H1 (cell line): ENCODE measurements around the gene PTX4. TPM values are rescaled to one million over a fixed set of nuclear protein-coding genes. Genes with fewer than 3 reads are reported as not detected.
A peak's percentile ranks its signal among the peaks of the same experiment; 100 is the strongest.

Source experiments
- CTCF ChIA-PET: fragments of 300-600 bp; sonication (Branson Sonifier 250); formaldehyde crosslinking; loops from one replicate; lab custom pipeline; 2021; ENCODE audit not compliant: partially characterized antibody; lab: Charles Lee
- POLR2A ChIA-PET: fragments of 300-600 bp; sonication (Branson Sonifier 250); formaldehyde crosslinking; loops from one replicate; lab custom pipeline; 2021; ENCODE audit warnings: inconsistent platforms; ENCODE audit not compliant: partially characterized antibody; lab: Charles Lee
- DNase-seq, 2 experiments: peaks; one replicate each; pipeline versions ENCODE4 v3.0.0 to v3.0.0-alpha.2; 2010 to 2022; ENCODE audit warnings: low spot score in 2 of 2, low read depth in 1 of 2, mixed read lengths in 1 of 2
- FAIRE-seq: peaks from 2 replicates; lab custom pipeline; 2011; peaks lifted over from hg19 to GRCh38; lab: Jason Lieb, UNC
- H2AFZ ChIP-seq: 2 replicates; pipeline ENCODE4 v1.8.1; 2012; ENCODE audit warnings: low read length, inconsistent platforms
- H2AK5ac ChIP-seq: 2 replicates; pipeline ENCODE4 v1.6.1; 2013; ENCODE audit warnings: low read depth, low read length
- H2BK120ac ChIP-seq: replicated peaks from 2 replicates; pipeline ENCODE3; 2013; ENCODE audit warnings: low read depth, low read length, inconsistent platforms
- H2BK12ac ChIP-seq: 2 replicates; pipeline ENCODE4 v1.6.1; 2013; ENCODE audit warnings: low read depth, low read length
- H2BK15ac ChIP-seq: 2 replicates; pipeline ENCODE4 v1.6.1; 2013; ENCODE audit warnings: low read length
- H2BK20ac ChIP-seq: 2 replicates; pipeline ENCODE4 v1.6.1; 2013; ENCODE audit warnings: low read length
- H2BK5ac ChIP-seq: 2 replicates; pipeline ENCODE4 v1.6.1; 2013; ENCODE audit warnings: low read depth, low read length
- H3K14ac ChIP-seq: 2 replicates; pipeline ENCODE4 v1.6.1; 2013; ENCODE audit warnings: inconsistent platforms; ENCODE audit not compliant: insufficient read length
- H3K18ac ChIP-seq: 2 replicates; pipeline ENCODE4 v1.6.1; 2013; ENCODE audit warnings: low read length; ENCODE audit errors: extremely low read depth
- H3K23ac ChIP-seq: 2 replicates; pipeline ENCODE4 v1.6.1; 2013; ENCODE audit warnings: inconsistent platforms; ENCODE audit not compliant: insufficient read length
- H3K23me2 ChIP-seq: 2 replicates; pipeline ENCODE4 v1.6.1; 2013; ENCODE audit warnings: low read depth, low read length
- H3K27ac ChIP-seq: 2 replicates; pipeline ENCODE4 v1.6.1; 2011; ENCODE audit warnings: low read depth, low read length, inconsistent platforms
- H3K27me3 ChIP-seq, 4 experiments: replicated peaks in 1 of 4; 1 replicate in 1 of 4; 2 replicates in 3 of 4; pipeline versions ENCODE4 v1.6.1 to v1.8.1; 2011 to 2013; ENCODE audit warnings: low read length in 3 of 4, mild to moderate bottlenecking in 3 of 4, inconsistent platforms in 2 of 4, mixed read lengths in 2 of 4, moderate library complexity in 1 of 4; ENCODE audit not compliant: control insufficient read depth in 3 of 4, insufficient read depth in 3 of 4; ENCODE audit errors: extremely low read depth in 1 of 4
- H3K36me3 ChIP-seq, 4 experiments: 2 replicates each; pipeline versions ENCODE4 v1.6.1 to v1.8.1; 2011 to 2013; ENCODE audit warnings: mild to moderate bottlenecking in 4 of 4, low read length in 3 of 4, moderate library complexity in 2 of 4, control low read depth in 1 of 4, inconsistent platforms in 1 of 4; ENCODE audit not compliant: insufficient read depth in 4 of 4, control insufficient read depth in 2 of 4
- H3K4ac ChIP-seq: replicated peaks from 2 replicates; pipeline ENCODE3; 2013; ENCODE audit warnings: low read length, low read depth, mixed read lengths, inconsistent platforms; ENCODE audit not compliant: insufficient read length
- H3K4me1 ChIP-seq, 4 experiments: replicated peaks in 1 of 4; 1 replicate in 1 of 4; 2 replicates in 3 of 4; pipeline versions ENCODE4 v1.6.1 to v1.8.1; 2011 to 2013; ENCODE audit warnings: low read length in 3 of 4, inconsistent platforms in 2 of 4, mixed read lengths in 1 of 4; ENCODE audit not compliant: insufficient read depth in 4 of 4, control insufficient read depth in 3 of 4
- H3K4me2 ChIP-seq, 2 experiments: 2 replicates each; pipeline versions ENCODE4 v1.6.1 to v1.8.1; 2011 to 2013; ENCODE audit warnings: low read depth in 2 of 2, low read length in 2 of 2, control low read depth in 1 of 2, inconsistent platforms in 1 of 2, mild to moderate bottlenecking in 1 of 2; ENCODE audit not compliant: insufficient read depth in 1 of 2
- H3K4me3 ChIP-seq, 4 experiments: fragments of 200-600, 300-600 bp in 1 of 4; sonication (generic), shearing (Covaris generic), sonication (Bioruptor Twin) in 1 of 4; 2 replicates each; pipeline versions ENCODE4 v1.5.1 to v1.8.1; 2011 to 2016; ENCODE audit warnings: low read length in 4 of 4, low read depth in 3 of 4, control low read depth in 2 of 4, inconsistent platforms in 2 of 4, mild to moderate bottlenecking in 2 of 4, mixed read lengths in 1 of 4, moderate library complexity in 1 of 4; ENCODE audit not compliant: insufficient read depth in 2 of 4; ENCODE audit errors: extremely low read depth in 1 of 4
- H3K56ac ChIP-seq: replicated peaks from 2 replicates; pipeline ENCODE3; 2013; ENCODE audit warnings: low read depth, mild to moderate bottlenecking, mixed read lengths, low read length, inconsistent platforms; ENCODE audit not compliant: insufficient read length
- H3K79me1 ChIP-seq: 2 replicates; pipeline ENCODE4 v1.6.1; 2013; ENCODE audit warnings: low read depth, low read length, control low read depth
- H3K79me2 ChIP-seq, 2 experiments: 2 replicates each; pipeline versions ENCODE4 v1.6.1 to v1.8.1; 2012 to 2013; ENCODE audit warnings: low read length in 2 of 2, mild to moderate bottlenecking in 2 of 2, inconsistent platforms in 1 of 2; ENCODE audit not compliant: insufficient read depth in 2 of 2, control insufficient read depth in 1 of 2
- H3K9ac ChIP-seq, 4 experiments: replicated peaks in 1 of 4; 1 replicate in 1 of 4; 2 replicates in 3 of 4; pipeline versions ENCODE4 v1.6.1 to v1.8.1; 2011 to 2013; ENCODE audit warnings: low read depth in 3 of 4, low read length in 3 of 4, control low read depth in 2 of 4, mild to moderate bottlenecking in 2 of 4, moderate library complexity in 2 of 4, inconsistent platforms in 1 of 4; ENCODE audit errors: extremely low read depth in 1 of 4
- H3K9me3 ChIP-seq, 2 experiments: 2 replicates each; pipeline versions ENCODE4 v1.6.1 to v1.8.1; 2012 to 2013; ENCODE audit warnings: mild to moderate bottlenecking in 2 of 2, moderate library complexity in 2 of 2, control low read depth in 1 of 2, inconsistent platforms in 1 of 2, low read depth in 1 of 2, low read length in 1 of 2, mixed read lengths in 1 of 2; ENCODE audit not compliant: insufficient read depth in 2 of 2
- H4K20me1 ChIP-seq, 2 experiments: replicated peaks in 1 of 2; 2 replicates each; pipeline versions ENCODE3 to v1.8.1; 2011 to 2013; ENCODE audit warnings: inconsistent platforms in 2 of 2, low read length in 2 of 2, mild to moderate bottlenecking in 1 of 2; ENCODE audit not compliant: insufficient read depth in 2 of 2, control insufficient read depth in 1 of 2
- H4K5ac ChIP-seq: 2 replicates; pipeline ENCODE4 v1.6.1; 2013; ENCODE audit warnings: low read length, low read depth, mixed read lengths, inconsistent platforms; ENCODE audit not compliant: insufficient read length
- H4K8ac ChIP-seq: 2 replicates; pipeline ENCODE4 v1.8.0; 2013; ENCODE audit warnings: mild to moderate bottlenecking, moderate library complexity, low read length, inconsistent platforms; ENCODE audit not compliant: insufficient read depth; ENCODE audit errors: extremely low read depth
- H4K91ac ChIP-seq: replicated peaks from 2 replicates; pipeline ENCODE3; 2013; ENCODE audit warnings: low read length, mixed read lengths, inconsistent platforms; ENCODE audit not compliant: insufficient read length
- CHD2 ChIP-seq: IDR thresholded peaks from 2 replicates; pipeline ENCODE4 v1.6.1; 2012; ENCODE audit warnings: low read length, improper control_type of control experiment
- HDAC6 ChIP-seq: IDR thresholded peaks from one replicate; pipeline ENCODE4 v1.7.1; 2012; ENCODE audit warnings: low read depth, mild to moderate bottlenecking, inconsistent platforms, low read length, moderate library complexity
- WGBS, 2 experiments: shearing (Covaris generic) in 1 of 2; methylation state at CpG; one replicate each; pipeline versions ENCODE4 v1.1.6 to v1.1.7; 2013 to 2015; ENCODE audit warnings: low lambda C conversion rate in 2 of 2, mixed read lengths in 2 of 2, inconsistent platforms in 1 of 2, low coverage in 1 of 2, missing lambda C conversion rate in 1 of 2; ENCODE audit not compliant: insufficient replicate concordance in 2 of 2, insufficient coverage in 1 of 2, insufficient read length in 1 of 2; ENCODE audit errors: extremely low coverage in 1 of 2, missing lambda C conversion rate in 1 of 2; 5-methylcytosine and 5-hydroxymethylcytosine counted together
- polyA plus RNA-seq, 7 experiments: library from polyadenylated mRNA; depleted of rRNA in 3 of 7; stranded (reverse) in 5 of 7; unstranded in 2 of 7; fragments of >200 nt in 5 of 7; fragments of 200-250 nt in 2 of 7; gene quantifications; 1 replicate in 5 of 7; 2 replicates in 1 of 7; 4 replicates in 1 of 7; pipeline versions ENCODE4 v1.2.1 to v1.2.3, GENCODE V29; 2011 to 2013; ENCODE audit warnings: missing spikeins in 2 of 7, mixed read lengths in 2 of 7
- total RNA-seq: library from RNA; stranded (reverse); fragmentation: NEBNext Ultra II Directional; extraction: Animal tissue kit (Norgen Biotek cat#: 25700); gene quantifications from 2 replicates; pipeline ENCODE4 v1.2.1, GENCODE V29; 2021
- TF ChIP-seq, protein P1 (sequence below): IDR thresholded peaks from 2 replicates; pipeline ENCODE4 v1.6.1; 2011; ENCODE audit warnings: low read length, improper control_type of control experiment

Gene PTX4
- total and polyA plus RNA-seq, 2 of the 8 experiments (the other 6 are each of a cell fraction or from before 2014, with no cell fraction given): not detected

DNA sequence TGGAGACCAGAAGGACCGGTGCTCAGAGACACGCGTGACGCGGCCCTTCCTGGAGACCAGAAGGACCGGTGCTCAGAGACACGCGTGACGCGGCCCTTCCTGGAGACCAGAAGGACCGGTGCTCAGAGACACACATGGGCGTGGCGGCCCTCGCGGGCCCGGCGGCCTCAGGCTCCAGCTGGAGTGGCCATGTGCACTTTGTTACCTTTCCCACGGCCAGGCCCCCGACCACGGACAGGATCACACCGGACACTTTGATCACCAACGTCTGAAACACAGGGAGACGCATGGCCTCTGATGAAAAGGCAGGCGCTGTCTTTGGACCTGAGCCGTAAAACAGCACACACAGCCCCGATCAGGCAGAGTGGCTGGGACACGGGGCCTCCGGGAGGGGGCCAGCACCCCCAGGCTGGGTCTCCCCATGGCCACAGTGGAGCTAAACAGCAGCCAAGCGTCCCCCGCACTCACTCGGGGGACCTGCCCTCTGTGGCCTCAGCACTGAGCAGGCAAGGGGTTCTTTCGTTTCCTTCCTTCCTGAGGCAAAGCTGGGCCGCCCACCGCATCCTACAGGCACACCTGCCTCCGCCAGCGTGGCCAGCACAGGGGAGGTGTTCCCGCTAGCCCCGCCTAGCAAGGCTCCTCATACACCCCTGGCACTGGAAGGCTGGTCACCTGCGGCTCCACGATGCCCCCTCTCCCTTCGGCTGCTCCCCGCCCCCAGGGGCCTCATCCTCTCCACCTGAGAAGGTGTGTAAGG, 31.1 kb downstream of the PTX4 start:
- Histone ChIP-seq H3K9me3 (no peaks in the 10 kb centered on the region), H2BK20ac (no peak overlapping the region), H3K56ac (no peak overlapping the region), H3K23ac (no peak overlapping the region), H3K27me3 (no peaks in the 10 kb centered on the region), H3K9ac (no peak overlapping the region), H2BK12ac (no peak overlapping the region), H3K79me1 (no peaks in the 10 kb centered on the region; the same call in 1 of the 2 replicates), H3K27ac (no peak overlapping the region), H3K79me2 (no peaks in the 10 kb centered on the region), H3K4ac (no peak overlapping the region), H2BK120ac (no peak overlapping the region), H4K20me1 (peaks cover 0 to 9% of the 10 kb centered on the region in 2 experiments), H2BK15ac (no peak overlapping the region), H4K8ac (peak overlapping the region; percentile 51; the same call in 1 of the 2 replicates), H3K4me2 (no peak overlapping the region), H2AK5ac (no peak overlapping the region), H4K5ac (no peak overlapping the region), H3K4me3 (no peak overlapping the region), H3K4me1 (no peaks in the 10 kb centered on the region), H2BK5ac (no peak overlapping the region), H3K14ac (no peak overlapping the region), H3K18ac (no peak overlapping the region), H3K36me3 (peaks cover 0 to 47% (median 13%) of the 10 kb centered on the region in 4 experiments; a peak in 6 of 8 replicates), H4K91ac (no peak overlapping the region), H3K23me2 (no peaks in the 10 kb centered on the region), H2AFZ (no peak overlapping the region)
- POLR2A ChIA-PET: no interaction called here
- CTCF ChIA-PET: no interaction called here
- FAIRE-seq: no peak
- DNase-seq: peak in 1 of 2 experiments; percentile 30
- WGBS, 2 experiments: 94% methylated on average over 41 of the region's 42 CpGs; no CpG with 5 or more reads in 1 of the 2 experiments
- TF ChIP-seq CHD2 (no peak), HDAC6 (no peak)
- TF ChIP-seq, protein P1, sequence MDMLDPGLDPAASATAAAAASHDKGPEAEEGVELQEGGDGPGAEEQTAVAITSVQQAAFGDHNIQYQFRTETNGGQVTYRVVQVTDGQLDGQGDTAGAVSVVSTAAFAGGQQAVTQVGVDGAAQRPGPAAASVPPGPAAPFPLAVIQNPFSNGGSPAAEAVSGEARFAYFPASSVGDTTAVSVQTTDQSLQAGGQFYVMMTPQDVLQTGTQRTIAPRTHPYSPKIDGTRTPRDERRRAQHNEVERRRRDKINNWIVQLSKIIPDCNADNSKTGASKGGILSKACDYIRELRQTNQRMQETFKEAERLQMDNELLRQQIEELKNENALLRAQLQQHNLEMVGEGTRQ: no peak
